Mammary epithelial cell (primary cell): ENCODE measurements around the gene ENTPD5.
A peak's percentile ranks its signal among the peaks of the same experiment; 100 is the strongest.

ENCODE experiments used
- EZH2 ChIP-seq: IDR thresholded peaks from 2 replicates; pipeline ENCODE4 v1.6.1; 2012; ENCODE audit warnings: low read length, inconsistent platforms, borderline replicate concordance
- TF ChIP-seq, protein P1 (sequence below), 2 donors: IDR thresholded peaks in 1 of 2; conservative IDR thresholded peaks in 1 of 2; 2 replicates each; pipeline ENCODE4 v1.5.1; 2011 to 2012; ENCODE audit warnings: inconsistent platforms in 2 of 2, low read length in 2 of 2, mild to moderate bottlenecking in 2 of 2, control low read depth in 1 of 2, low read depth in 1 of 2; ENCODE audit not compliant: insufficient read depth in 1 of 2; ENCODE audit errors: extremely low read depth in 1 of 2

DNA sequence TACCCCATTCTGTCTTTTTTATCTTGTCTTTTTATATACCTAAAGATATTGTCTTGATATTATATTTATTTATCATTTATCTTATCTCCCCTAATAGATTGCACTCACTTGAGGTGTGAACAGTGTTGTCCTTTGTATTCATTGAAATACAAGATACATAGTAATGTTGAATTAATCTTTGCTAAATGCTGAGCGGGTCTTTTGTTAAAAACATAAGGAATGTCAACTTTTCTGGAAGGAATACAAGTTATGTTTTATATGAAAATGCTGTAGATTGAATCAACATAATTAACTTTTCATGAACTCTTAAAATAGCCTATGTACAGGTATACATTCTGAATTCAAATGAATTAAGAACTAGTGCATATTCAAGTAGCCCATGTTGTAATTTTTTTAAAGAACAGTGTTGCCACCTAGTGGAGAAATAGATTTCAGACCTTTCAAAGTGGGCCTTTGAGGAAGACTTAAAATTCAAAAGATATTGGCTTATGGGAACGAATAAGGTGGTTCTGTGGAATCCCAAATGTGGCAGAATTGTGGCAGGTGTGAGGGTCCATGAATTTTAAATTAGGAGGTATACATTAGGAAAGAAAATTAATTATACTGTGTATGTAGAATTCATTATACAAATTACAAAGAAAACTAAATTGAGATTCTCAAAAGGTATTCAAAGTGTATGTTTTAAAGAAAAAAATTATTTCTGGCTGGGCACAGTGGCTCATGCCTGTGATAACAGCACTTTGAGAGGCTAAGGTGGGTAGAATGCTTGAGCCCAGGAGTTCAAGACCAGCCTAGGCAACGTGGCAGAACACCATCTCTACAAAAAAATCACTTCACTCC, 19.2 kb upstream of the ENTPD5 start:
- TF ChIP-seq, protein P1, sequence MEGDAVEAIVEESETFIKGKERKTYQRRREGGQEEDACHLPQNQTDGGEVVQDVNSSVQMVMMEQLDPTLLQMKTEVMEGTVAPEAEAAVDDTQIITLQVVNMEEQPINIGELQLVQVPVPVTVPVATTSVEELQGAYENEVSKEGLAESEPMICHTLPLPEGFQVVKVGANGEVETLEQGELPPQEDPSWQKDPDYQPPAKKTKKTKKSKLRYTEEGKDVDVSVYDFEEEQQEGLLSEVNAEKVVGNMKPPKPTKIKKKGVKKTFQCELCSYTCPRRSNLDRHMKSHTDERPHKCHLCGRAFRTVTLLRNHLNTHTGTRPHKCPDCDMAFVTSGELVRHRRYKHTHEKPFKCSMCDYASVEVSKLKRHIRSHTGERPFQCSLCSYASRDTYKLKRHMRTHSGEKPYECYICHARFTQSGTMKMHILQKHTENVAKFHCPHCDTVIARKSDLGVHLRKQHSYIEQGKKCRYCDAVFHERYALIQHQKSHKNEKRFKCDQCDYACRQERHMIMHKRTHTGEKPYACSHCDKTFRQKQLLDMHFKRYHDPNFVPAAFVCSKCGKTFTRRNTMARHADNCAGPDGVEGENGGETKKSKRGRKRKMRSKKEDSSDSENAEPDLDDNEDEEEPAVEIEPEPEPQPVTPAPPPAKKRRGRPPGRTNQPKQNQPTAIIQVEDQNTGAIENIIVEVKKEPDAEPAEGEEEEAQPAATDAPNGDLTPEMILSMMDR (conservative IDR thresholded peaks at IDR 0.05 in 1 of 2, IDR thresholded peaks at IDR 0.05 in 1 of 2; ENCODE audit: extremely low read depth in 1 of 2, insufficient read depth in 1 of 2, low read depth in 1 of 2, low read length in 2 of 2) = peak; percentile 64 to 65
- no peak for TF ChIP-seq EZH2
